ENCODE measurements around the gene CTIF.

The CTIF gene

GRCh38 chr18:48623468-48624235 is 84.8 kb downstream of the CTIF start:
- DNase-seq: no peak

GRCh38 chr18:48624856-48625255 is 86.0 kb downstream of the CTIF start:
- no peak for DNase-seq

GRCh38 chr18:48627216-48627615 is 88.4 kb downstream of the CTIF start:
- no peak for DNase-seq

- DNase-seq: no peak
Measured at GRCh38 chr18:48629730-48630324, 91.0 kb downstream of the CTIF start.

- no peak for DNase-seq
Measured at GRCh38 chr18:48631851-48632250, 93.0 kb downstream of the CTIF start.

- DNase-seq: no peak
Measured at GRCh38 chr18:48632676-48633257, 93.9 kb downstream of the CTIF start.

GRCh38 chr18:48634491-48634890 is 95.7 kb downstream of the CTIF start:
- DNase-seq: no peak

GRCh38 chr18:48634975-48635374 is 96.1 kb downstream of the CTIF start:
- no peak for DNase-seq

GRCh38 chr18:48635806-48636205 is 97.0 kb downstream of the CTIF start:
- no peak for DNase-seq

GRCh38 chr18:48636436-48636835 is 97.6 kb downstream of the CTIF start:
- DNase-seq: no peak

GRCh38 chr18:48637081-48637990 is 98.5 kb downstream of the CTIF start:
- DNase-seq: no peak

- no peak for DNase-seq
Measured at GRCh38 chr18:48638451-48638850, 99.6 kb downstream of the CTIF start.

GRCh38 chr18:48638896-48639771 is 100.3 kb downstream of the CTIF start:
- DNase-seq: no peak

- no peak for DNase-seq
Measured at GRCh38 chr18:48639772-48640432, 101.1 kb downstream of the CTIF start.

GRCh38 chr18:48640566-48641270 is 101.9 kb downstream of the CTIF start:
- no peak for DNase-seq

- DNase-seq: no peak
Measured at GRCh38 chr18:48641981-48642380, 103.2 kb downstream of the CTIF start.

GRCh38 chr18:48642503-48642902 is 103.7 kb downstream of the CTIF start:
- DNase-seq: no peak

- DNase-seq: no peak
Measured at GRCh38 chr18:48643262-48643661, 104.4 kb downstream of the CTIF start.

GRCh38 chr18:48644029-48644428 is 105.2 kb downstream of the CTIF start:
- no peak for DNase-seq

- DNase-seq: no peak
Measured at GRCh38 chr18:48645427-48646002, 106.7 kb downstream of the CTIF start.

- no peak for DNase-seq
Measured at GRCh38 chr18:48646976-48647375, 108.1 kb downstream of the CTIF start.
